Measurements from ENCODE around the gene STXBP2.

Gene STXBP2

GRCh38 chr19:7677669-7678311, 40.9 kb downstream of the STXBP2 start:
- DNase-seq (ENCODE audit: extremely low read depth in 1 of 2, low read depth in 1 of 2) = no peak

- DNase-seq (ENCODE audit: extremely low read depth in 1 of 2, low read depth in 1 of 2) = peak in 1 of 2 donors; percentile 67
These were observed 42.3 kb downstream of the STXBP2 start for GRCh38 chr19:7678971-7679751.

GRCh38 chr19:7679771-7680605, 43.1 kb downstream of the STXBP2 start:
- no peak for DNase-seq (ENCODE audit: extremely low read depth in 1 of 2, low read depth in 1 of 2)

GRCh38 chr19:7680606-7681339, 43.9 kb downstream of the STXBP2 start, which contains the start of gene TRAPPC5:
Gene TRAPPC5, plus strand, starts transcription at chr19:7680833. Its CDS starts 1,421 bp downstream, at chr19:7682254.
- peak; percentile 60 to 75 for DNase-seq (ENCODE audit: extremely low read depth in 1 of 2, low read depth in 1 of 2)

GRCh38 chr19:7681340-7682174, 44.6 kb downstream of the STXBP2 start:
- peak in 1 of 2 donors; percentile 89 for DNase-seq (ENCODE audit: extremely low read depth in 1 of 2, low read depth in 1 of 2)

GRCh38 chr19:7682175-7682855, 45.4 kb downstream of the STXBP2 start:
- DNase-seq (ENCODE audit: extremely low read depth in 1 of 2, low read depth in 1 of 2) = no peak

GRCh38 chr19:7685546-7686445, 48.9 kb downstream of the STXBP2 start:
- no peak for DNase-seq (ENCODE audit: extremely low read depth in 1 of 2, low read depth in 1 of 2)

GRCh38 chr19:7687177-7687576, 50.3 kb downstream of the STXBP2 start:
- DNase-seq (ENCODE audit: extremely low read depth in 1 of 2, low read depth in 1 of 2) = no peak

- DNase-seq (ENCODE audit: extremely low read depth in 1 of 2, low read depth in 1 of 2) = no peak
These were observed 52.3 kb downstream of the STXBP2 start for GRCh38 chr19:7689165-7689564.

- DNase-seq (ENCODE audit: extremely low read depth in 1 of 2, low read depth in 1 of 2) = no peak
These were observed 53.9 kb downstream of the STXBP2 start for GRCh38 chr19:7690779-7691258.

- no peak for DNase-seq (ENCODE audit: extremely low read depth in 1 of 2, low read depth in 1 of 2)
These were observed 54.6 kb downstream of the STXBP2 start for GRCh38 chr19:7691497-7691896.

- DNase-seq (ENCODE audit: extremely low read depth in 1 of 2, low read depth in 1 of 2) = no peak
These were observed 55.6 kb downstream of the STXBP2 start for GRCh38 chr19:7692417-7693088.

- DNase-seq (ENCODE audit: extremely low read depth in 1 of 2, low read depth in 1 of 2) = no peak
These were observed 57.6 kb downstream of the STXBP2 start for GRCh38 chr19:7694499-7694898.
